Calu3 (cell line): ENCODE results near the gene APEH. TPM values are rescaled to one million over a fixed set of nuclear protein-coding genes. Genes with fewer than 3 reads are reported as not detected.

Experiments
- BruUV-seq: library from RNA; stranded (reverse); fragments of 400-500 nt; replicated peaks from 2 replicates; lab custom pipeline; 2021; lab: Mats Ljungman, UMichigan
- CTCF ChIA-PET: fragments of 300-600 bp; sonication (Branson Sonifier 250); formaldehyde crosslinking; loops from one replicate; lab custom pipeline; 2022; ENCODE audit warnings: antibody characterized with exemption; lab: Charles Lee
- DNase-seq: peaks from one replicate; pipeline ENCODE4 v3.0.0; 2022
- H3K27ac Mint-ChIP-seq: one replicate; pipeline ENCODE4 v1.8.0; 2022; ENCODE audit warnings: mixed read lengths; ENCODE audit not compliant: unreplicated experiment
- H3K27me3 Mint-ChIP-seq: one replicate; pipeline ENCODE4 v1.8.0; 2022; ENCODE audit warnings: mixed read lengths; ENCODE audit not compliant: unreplicated experiment
- H3K36me3 Mint-ChIP-seq: one replicate; pipeline ENCODE4 v1.8.0; 2022; ENCODE audit warnings: mild to moderate bottlenecking, moderate library complexity, mixed read lengths; ENCODE audit not compliant: insufficient read depth, unreplicated experiment
- H3K4me1 Mint-ChIP-seq: one replicate; pipeline ENCODE4 v1.8.0; 2022; ENCODE audit warnings: mild to moderate bottlenecking, low read depth, mixed read lengths; ENCODE audit not compliant: unreplicated experiment
- H3K4me3 Mint-ChIP-seq: one replicate; pipeline ENCODE4 v1.8.0; 2022; ENCODE audit warnings: mild to moderate bottlenecking, low read depth, moderate library complexity, mixed read lengths; ENCODE audit not compliant: unreplicated experiment
- H3K9me3 Mint-ChIP-seq: one replicate; pipeline ENCODE4 v1.8.0; 2022; ENCODE audit warnings: low read depth, mixed read lengths; ENCODE audit not compliant: unreplicated experiment
- CTCF ChIP-seq: fragments of 200-600 bp; IDR thresholded peaks from one replicate; pipeline ENCODE4 v1.8.0; 2022; ENCODE audit warnings: antibody characterized with exemption; ENCODE audit not compliant: unreplicated experiment
- intact Hi-C: fragments of 100-400 bp; cut with micrococcal nuclease; formaldehyde crosslinking; loops from one replicate; pipeline ENCODE4 v1.10.0; 2022; ENCODE audit not compliant: unreplicated experiment
- total RNA-seq: library from RNA; stranded (reverse); gene quantifications from 2 replicates; pipeline ENCODE4 v1.2.3, GENCODE V29; 2022

Gene APEH
- total RNA-seq, 1 experiment from 2014 or later = 187 TPM

- intact Hi-C loops = no loop called here
- no peak for DNase-seq
- H3K27me3 Mint-ChIP-seq = no peaks in the 10 kb centered on the region
- no peak overlapping the region for H3K4me3 Mint-ChIP-seq
- CTCF ChIA-PET = no interaction called here
- no peak overlapping the region for H3K27ac Mint-ChIP-seq
- no peaks in the 10 kb centered on the region for H3K4me1 Mint-ChIP-seq
- no TSS peak for BruUV-seq
- no peak for TF ChIP-seq CTCF
- no peaks in the 10 kb centered on the region for H3K9me3 Mint-ChIP-seq
- H3K36me3 Mint-ChIP-seq = peaks cover 18% of the 10 kb centered on the region
Measured at GRCh38 chr3:49732597-49732996, 58.4 kb downstream of the APEH start.

GRCh38 chr3:49733551-49733950 is 59.4 kb downstream of the APEH start:
- Mint-ChIP-seq H3K9me3 (no peaks in the 10 kb centered on the region), H3K27me3 (no peaks in the 10 kb centered on the region), H3K4me1 (no peaks in the 10 kb centered on the region), H3K27ac (no peak overlapping the region), H3K4me3 (no peak overlapping the region), H3K36me3 (peaks cover 18% of the 10 kb centered on the region)
- DNase-seq = no peak
- TF ChIP-seq CTCF = no peak
- intact Hi-C loops = no loop called here
- BruUV-seq = no TSS peak
- CTCF ChIA-PET = interaction anchor here (0.6 kb wide), 1 partner anchor 169 kb away, joined by 3 read pairs; no protein-coding TSS in a partner anchor

Other genes starting within 250 kb of the APEH start
- 14.2 and 15.8 TPM in 2 replicates for gene NICN1, start 245.0 kb upstream of the APEH start, total RNA-seq
- gene DAG1, start 204.1 kb upstream of the APEH start, total RNA-seq = 164 and 226 TPM in 2 replicates
- gene BSN, start 119.9 kb upstream of the APEH start, total RNA-seq = 0.71 and 0.92 TPM in 2 replicates
- 8.0 and 10.5 TPM in 2 replicates for gene MST1, start 15.1 kb downstream of the APEH start, total RNA-seq
- 38.6 and 52.5 TPM in 2 replicates for gene RNF123, start 15.2 kb downstream of the APEH start, total RNA-seq
- 0.49 and 0.73 TPM in 2 replicates for gene AMIGO3, start 45.3 kb downstream of the APEH start, total RNA-seq
- 35.8 and 42.4 TPM in 2 replicates for gene GMPPB, start 49.6 kb downstream of the APEH start, total RNA-seq
- gene IP6K1, start 112.2 kb downstream of the APEH start, total RNA-seq = 30.3 and 31.8 TPM in 2 replicates
- not detected in 2 replicates for gene CDHR4, start 125.5 kb downstream of the APEH start, total RNA-seq
- 0.35 TPM in 1 of 2 replicates, not detected in the other for gene INKA1, start 128.9 kb downstream of the APEH start, total RNA-seq
- gene UBA7, start 139.6 kb downstream of the APEH start, total RNA-seq = 26.3 and 40.9 TPM in 2 replicates
- 28.2 and 29.7 TPM in 2 replicates for gene TRAIP, start 182.2 kb downstream of the APEH start, total RNA-seq
- gene CAMKV, start 195.6 kb downstream of the APEH start, total RNA-seq = 0.38 and 0.83 TPM in 2 replicates
- 169 and 218 TPM in 2 replicates for gene MST1R, start 229.5 kb downstream of the APEH start, total RNA-seq